WTC11 (cell line): Measurements from ENCODE around the gene ST6GAL1.

ENCODE experiments used
- AFF4 ChIP-seq: sonication (generic); formaldehyde crosslinking; IDR thresholded peaks from 2 replicates; pipeline ENCODE4 v1.8.1; 2023; ENCODE audit warnings: mild to moderate bottlenecking, missing genetic modification reagents, borderline replicate concordance
- CTCF ChIP-seq: fragments of 200-600 bp; IDR thresholded peaks from 2 replicates; pipeline ENCODE4 v1.8.0; 2022; ENCODE audit warnings: antibody characterized with exemption
- ELF4 ChIP-seq: sonication (generic); formaldehyde crosslinking; IDR thresholded peaks from 2 replicates; pipeline ENCODE4 v1.8.1; 2022; ENCODE audit warnings: low read depth, mild to moderate bottlenecking, moderate library complexity, missing genetic modification reagents
- MYBL2 ChIP-seq: sonication (generic); formaldehyde crosslinking; IDR thresholded peaks from 2 replicates; pipeline ENCODE4 v1.8.1; 2023; ENCODE audit warnings: mild to moderate bottlenecking, moderate library complexity, missing genetic modification reagents
- TCF7 ChIP-seq: sonication (generic); formaldehyde crosslinking; IDR thresholded peaks from 2 replicates; pipeline ENCODE4 v1.8.0; 2022; ENCODE audit warnings: mild to moderate bottlenecking, low read depth, missing genetic modification reagents, moderate library complexity
- TEAD4 ChIP-seq: sonication (generic); formaldehyde crosslinking; IDR thresholded peaks from 2 replicates; pipeline ENCODE4 v1.8.0; 2022; ENCODE audit warnings: mild to moderate bottlenecking, missing genetic modification reagents
- ZNF121 ChIP-seq: sonication (generic); formaldehyde crosslinking; IDR thresholded peaks from 2 replicates; pipeline ENCODE4 v1.8.0; 2023; ENCODE audit warnings: missing genetic modification reagents
- ZSCAN18 ChIP-seq: fragments of 250-450 bp; sonication (Bioruptor Pico); IDR thresholded peaks from 2 replicates; pipeline ENCODE4 v2.1.2; 2022; ENCODE audit warnings: mild to moderate bottlenecking, moderate library complexity

- TF ChIP-seq ELF4 (CRISPR knock-in tag) (no peak), TEAD4 (CRISPR knock-in tag) (no peak), TCF7 (no peak), MYBL2 (CRISPR knock-in tag) (no peak), CTCF (no peak), ZNF121 (CRISPR knock-in tag) (no peak), AFF4 (CRISPR knock-in tag) (no peak), ZSCAN18 (CRISPR knock-in tag) (no peak)
These were observed 76.7 kb downstream of the ST6GAL1 start for GRCh38 chr3:187006864-187007630.
